ENCODE data around the gene AURKAIP1. TPM values are rescaled to one million over a fixed set of nuclear protein-coding genes. Genes with fewer than 3 reads are reported as not detected.

AURKAIP1 gene
- total and polyA plus RNA-seq, 9 of the 15 experiments (the other 6 are each of a cell fraction or from before 2014, with no cell fraction given): 7.8 to 478 (median 92.0) TPM

DNA sequence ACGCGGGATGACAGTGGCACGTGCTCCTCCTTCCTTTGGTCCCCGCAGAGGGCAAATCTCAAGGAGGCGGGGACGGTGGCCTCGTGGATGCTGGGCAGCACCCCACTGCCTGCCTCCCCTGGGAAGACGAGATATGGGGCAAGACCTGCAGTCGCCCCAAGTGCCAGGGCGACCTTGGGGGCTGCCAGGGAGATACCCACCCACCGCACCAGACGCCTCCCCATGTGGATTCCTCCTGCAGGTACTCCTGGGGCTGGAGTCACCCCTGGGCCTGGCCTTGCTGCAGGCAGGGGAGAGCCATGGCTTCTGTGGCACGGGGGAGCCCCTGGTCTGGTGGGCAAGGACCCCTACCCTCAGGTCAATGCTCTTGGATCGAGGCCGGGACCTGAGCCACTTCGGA lies 5.9 kb upstream of the AURKAIP1 start:
- WGBS (ENCODE audit: insufficient coverage, low coverage, missing lambda C conversion rate): 94% methylated on average over 13 of the region's 16 CpGs
- peaks cover 9% of the 10 kb centered on the region; the same call in 2 of the 3 replicates for H3K36me3 ChIP-seq (ENCODE audit: control insufficient read depth, insufficient read depth, low read length)
- ChIA-PET CTCF (ENCODE audit: low intra/inter-chr PET ratio) (no interaction called here), POLR2A (interaction anchor here (0.9 to 2.2 kb wide), 2 partner anchors 9 to 18 kb away, joined by 3 to 4 read pairs; partner anchors contain the start of gene CCNL2)
- DNase-seq (ENCODE audit: extremely low read depth in 1 of 4, low spot score in 3 of 4) (no peak), FAIRE-seq (no peak), ATAC-seq (no peak)
- H2AFZ ChIP-seq (ENCODE audit: low read depth, low read length): no peak overlapping the region
- TF ChIP-seq KDM2B (CRISPR knock-in tag; IDR thresholded peaks at IDR 0.05) (no peak), MTA2 (IDR thresholded peaks at IDR 0.05; ENCODE audit: low read depth) (no peak), NR2F6 (CRISPR knock-in tag; IDR thresholded peaks at IDR 0.05) (no peak), MYBL2 (IDR thresholded peaks at IDR 0.05; ENCODE audit: low read depth) (no peak), MYBL2 (CRISPR knock-in tag; IDR thresholded peaks at IDR 0.05; ENCODE audit: borderline replicate concordance) (no peak)
- TF ChIP-seq, protein P1, sequence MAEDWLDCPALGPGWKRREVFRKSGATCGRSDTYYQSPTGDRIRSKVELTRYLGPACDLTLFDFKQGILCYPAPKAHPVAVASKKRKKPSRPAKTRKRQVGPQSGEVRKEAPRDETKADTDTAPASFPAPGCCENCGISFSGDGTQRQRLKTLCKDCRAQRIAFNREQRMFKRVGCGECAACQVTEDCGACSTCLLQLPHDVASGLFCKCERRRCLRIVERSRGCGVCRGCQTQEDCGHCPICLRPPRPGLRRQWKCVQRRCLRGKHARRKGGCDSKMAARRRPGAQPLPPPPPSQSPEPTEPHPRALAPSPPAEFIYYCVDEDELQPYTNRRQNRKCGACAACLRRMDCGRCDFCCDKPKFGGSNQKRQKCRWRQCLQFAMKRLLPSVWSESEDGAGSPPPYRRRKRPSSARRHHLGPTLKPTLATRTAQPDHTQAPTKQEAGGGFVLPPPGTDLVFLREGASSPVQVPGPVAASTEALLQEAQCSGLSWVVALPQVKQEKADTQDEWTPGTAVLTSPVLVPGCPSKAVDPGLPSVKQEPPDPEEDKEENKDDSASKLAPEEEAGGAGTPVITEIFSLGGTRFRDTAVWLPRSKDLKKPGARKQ (CRISPR knock-in tag; IDR thresholded peaks at IDR 0.05): no peak
- TF ChIP-seq, protein P2, sequence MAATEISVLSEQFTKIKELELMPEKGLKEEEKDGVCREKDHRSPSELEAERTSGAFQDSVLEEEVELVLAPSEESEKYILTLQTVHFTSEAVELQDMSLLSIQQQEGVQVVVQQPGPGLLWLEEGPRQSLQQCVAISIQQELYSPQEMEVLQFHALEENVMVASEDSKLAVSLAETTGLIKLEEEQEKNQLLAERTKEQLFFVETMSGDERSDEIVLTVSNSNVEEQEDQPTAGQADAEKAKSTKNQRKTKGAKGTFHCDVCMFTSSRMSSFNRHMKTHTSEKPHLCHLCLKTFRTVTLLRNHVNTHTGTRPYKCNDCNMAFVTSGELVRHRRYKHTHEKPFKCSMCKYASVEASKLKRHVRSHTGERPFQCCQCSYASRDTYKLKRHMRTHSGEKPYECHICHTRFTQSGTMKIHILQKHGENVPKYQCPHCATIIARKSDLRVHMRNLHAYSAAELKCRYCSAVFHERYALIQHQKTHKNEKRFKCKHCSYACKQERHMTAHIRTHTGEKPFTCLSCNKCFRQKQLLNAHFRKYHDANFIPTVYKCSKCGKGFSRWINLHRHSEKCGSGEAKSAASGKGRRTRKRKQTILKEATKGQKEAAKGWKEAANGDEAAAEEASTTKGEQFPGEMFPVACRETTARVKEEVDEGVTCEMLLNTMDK (IDR thresholded peaks at IDR 0.05; ENCODE audit: borderline replicate concordance, insufficient read depth, low read depth, low read length, poor library complexity, severe bottlenecking): no peak
- TF ChIP-seq, protein P3, sequence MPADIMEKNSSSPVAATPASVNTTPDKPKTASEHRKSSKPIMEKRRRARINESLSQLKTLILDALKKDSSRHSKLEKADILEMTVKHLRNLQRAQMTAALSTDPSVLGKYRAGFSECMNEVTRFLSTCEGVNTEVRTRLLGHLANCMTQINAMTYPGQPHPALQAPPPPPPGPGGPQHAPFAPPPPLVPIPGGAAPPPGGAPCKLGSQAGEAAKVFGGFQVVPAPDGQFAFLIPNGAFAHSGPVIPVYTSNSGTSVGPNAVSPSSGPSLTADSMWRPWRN (IDR thresholded peaks at IDR 0.05; ENCODE audit: low read depth): no peak
- TF ChIP-seq, protein P4, sequence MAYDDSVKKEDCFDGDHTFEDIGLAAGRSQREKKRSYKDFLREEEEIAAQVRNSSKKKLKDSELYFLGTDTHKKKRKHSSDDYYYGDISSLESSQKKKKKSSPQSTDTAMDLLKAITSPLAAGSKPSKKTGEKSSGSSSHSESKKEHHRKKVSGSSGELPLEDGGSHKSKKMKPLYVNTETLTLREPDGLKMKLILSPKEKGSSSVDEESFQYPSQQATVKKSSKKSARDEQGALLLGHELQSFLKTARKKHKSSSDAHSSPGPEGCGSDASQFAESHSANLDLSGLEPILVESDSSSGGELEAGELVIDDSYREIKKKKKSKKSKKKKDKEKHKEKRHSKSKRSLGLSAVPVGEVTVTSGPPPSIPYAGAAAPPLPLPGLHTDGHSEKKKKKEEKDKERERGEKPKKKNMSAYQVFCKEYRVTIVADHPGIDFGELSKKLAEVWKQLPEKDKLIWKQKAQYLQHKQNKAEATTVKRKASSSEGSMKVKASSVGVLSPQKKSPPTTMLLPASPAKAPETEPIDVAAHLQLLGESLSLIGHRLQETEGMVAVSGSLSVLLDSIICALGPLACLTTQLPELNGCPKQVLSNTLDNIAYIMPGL (CRISPR knock-in tag; IDR thresholded peaks at IDR 0.05): no peak
- BruUV-seq (replicated peaks): no TSS peak
- peaks cover 2% of the 10 kb centered on the region; the same call in 1 of the 2 replicates for H3K9me3 ChIP-seq (replicated peaks; ENCODE audit: control insufficient read depth, insufficient read depth, low read depth, low read length)
- H3K9ac ChIP-seq (ENCODE audit: insufficient read depth in 1 of 2, low read depth in 2 of 2, low read length in 2 of 2): peak overlapping the region in 1 of 2 experiments; percentile 60; a peak in 1 of 4 replicates
- intact Hi-C loops (cut with micrococcal nuclease): no loop called here
- no peak overlapping the region for H3K27ac ChIP-seq (ENCODE audit: extremely low read depth, low read depth, low read length)
- in situ Hi-C loops (cut with MboI): no loop called here
- H3K4me3 ChIP-seq: no peak overlapping the region
- H3K4me2 ChIP-seq (ENCODE audit: insufficient read depth, low read length): no peak overlapping the region
- H3K9me1 ChIP-seq (ENCODE audit: control insufficient read depth, insufficient read depth, low read length): no peaks in the 10 kb centered on the region
- peaks cover 4% of the 10 kb centered on the region; the same call in 1 of the 3 replicates for H3K79me2 ChIP-seq (ENCODE audit: control insufficient read depth, insufficient read depth, low read length)
- H3K4me1 ChIP-seq (replicated peaks in 1 of 2; ENCODE audit: control insufficient read depth in 2 of 2, insufficient read depth in 2 of 2, low read length in 2 of 2): peaks cover 5 to 31% of the 10 kb centered on the region in 2 experiments; a peak in 3 of 5 replicates
- no peaks in the 10 kb centered on the region for H3K27me3 ChIP-seq (ENCODE audit: control insufficient read depth in 2 of 2, insufficient read depth in 2 of 2, low read length in 2 of 2)
- no peaks in the 10 kb centered on the region for H4K20me1 ChIP-seq (replicated peaks; ENCODE audit: control insufficient read depth, insufficient read depth, low read length)

All from K562 (cell line).